ENCODE data around the gene CARMIL1. TPM values are rescaled to one million over a fixed set of nuclear protein-coding genes. Genes with fewer than 3 reads are reported as not detected.

CARMIL1 gene
- total RNA-seq, 1 experiment from 2014 or later: 25.2 TPM

DNA sequence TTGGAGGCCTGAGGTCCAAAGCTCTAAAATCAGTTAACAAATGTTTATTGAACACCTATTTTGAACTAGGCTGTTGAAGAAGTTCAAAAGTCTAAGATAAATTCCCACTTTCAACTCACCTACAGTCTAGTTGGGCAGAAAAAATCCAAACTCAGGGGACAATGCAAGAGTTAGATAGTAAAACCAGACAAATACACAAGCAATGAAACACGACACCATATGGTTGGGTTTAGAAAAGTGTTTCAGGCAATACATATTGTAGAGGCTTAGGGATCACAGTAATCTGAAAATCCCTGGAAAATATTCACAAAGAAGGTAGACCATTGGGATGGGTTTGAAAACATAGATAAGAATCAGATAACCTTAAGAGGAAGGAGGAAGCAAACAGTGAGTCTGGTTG is 1.3 kb upstream of the CARMIL1 start:
- Mint-ChIP-seq H3K27me3 (ENCODE audit: insufficient read depth, unreplicated experiment) (no peaks in the 10 kb centered on the region), H3K4me1 (ENCODE audit: insufficient read depth, unreplicated experiment) (peaks cover 25% of the 10 kb centered on the region), H3K4me3 (ENCODE audit: unreplicated experiment) (peak overlapping the region; percentile 96), H3K9me3 (ENCODE audit: unreplicated experiment) (no peaks in the 10 kb centered on the region), H3K36me3 (ENCODE audit: insufficient read depth, unreplicated experiment) (no peaks in the 10 kb centered on the region), H3K27ac (ENCODE audit: low read depth, unreplicated experiment) (peak overlapping the region; percentile 72)
- no peak for DNase-seq (ENCODE audit: unreplicated experiment)
- ChIA-PET CTCF (interaction anchor here (0.7 to 4.1 kb wide), 23 partner anchors 8 to 265 kb away, joined by 3 to 63 read pairs (median 6); no protein-coding TSS in a partner anchor), POLR2A (interaction anchor here (1.2 to 4.3 kb wide), 9 partner anchors 12 to 213 kb away, joined by 3 to 64 read pairs (median 25); no protein-coding TSS in a partner anchor)
- intact Hi-C loops (cut with micrococcal nuclease): loop anchor here (1.0 to 5.0 kb wide), 3 partner anchors 89 to 439 kb away; no protein-coding TSS in a partner anchor
- BruUV-seq (replicated peaks): no TSS peak
- TF ChIP-seq, protein P1, sequence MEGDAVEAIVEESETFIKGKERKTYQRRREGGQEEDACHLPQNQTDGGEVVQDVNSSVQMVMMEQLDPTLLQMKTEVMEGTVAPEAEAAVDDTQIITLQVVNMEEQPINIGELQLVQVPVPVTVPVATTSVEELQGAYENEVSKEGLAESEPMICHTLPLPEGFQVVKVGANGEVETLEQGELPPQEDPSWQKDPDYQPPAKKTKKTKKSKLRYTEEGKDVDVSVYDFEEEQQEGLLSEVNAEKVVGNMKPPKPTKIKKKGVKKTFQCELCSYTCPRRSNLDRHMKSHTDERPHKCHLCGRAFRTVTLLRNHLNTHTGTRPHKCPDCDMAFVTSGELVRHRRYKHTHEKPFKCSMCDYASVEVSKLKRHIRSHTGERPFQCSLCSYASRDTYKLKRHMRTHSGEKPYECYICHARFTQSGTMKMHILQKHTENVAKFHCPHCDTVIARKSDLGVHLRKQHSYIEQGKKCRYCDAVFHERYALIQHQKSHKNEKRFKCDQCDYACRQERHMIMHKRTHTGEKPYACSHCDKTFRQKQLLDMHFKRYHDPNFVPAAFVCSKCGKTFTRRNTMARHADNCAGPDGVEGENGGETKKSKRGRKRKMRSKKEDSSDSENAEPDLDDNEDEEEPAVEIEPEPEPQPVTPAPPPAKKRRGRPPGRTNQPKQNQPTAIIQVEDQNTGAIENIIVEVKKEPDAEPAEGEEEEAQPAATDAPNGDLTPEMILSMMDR (IDR thresholded peaks at IDR 0.05; ENCODE audit: unreplicated experiment): no peak

DNA sequence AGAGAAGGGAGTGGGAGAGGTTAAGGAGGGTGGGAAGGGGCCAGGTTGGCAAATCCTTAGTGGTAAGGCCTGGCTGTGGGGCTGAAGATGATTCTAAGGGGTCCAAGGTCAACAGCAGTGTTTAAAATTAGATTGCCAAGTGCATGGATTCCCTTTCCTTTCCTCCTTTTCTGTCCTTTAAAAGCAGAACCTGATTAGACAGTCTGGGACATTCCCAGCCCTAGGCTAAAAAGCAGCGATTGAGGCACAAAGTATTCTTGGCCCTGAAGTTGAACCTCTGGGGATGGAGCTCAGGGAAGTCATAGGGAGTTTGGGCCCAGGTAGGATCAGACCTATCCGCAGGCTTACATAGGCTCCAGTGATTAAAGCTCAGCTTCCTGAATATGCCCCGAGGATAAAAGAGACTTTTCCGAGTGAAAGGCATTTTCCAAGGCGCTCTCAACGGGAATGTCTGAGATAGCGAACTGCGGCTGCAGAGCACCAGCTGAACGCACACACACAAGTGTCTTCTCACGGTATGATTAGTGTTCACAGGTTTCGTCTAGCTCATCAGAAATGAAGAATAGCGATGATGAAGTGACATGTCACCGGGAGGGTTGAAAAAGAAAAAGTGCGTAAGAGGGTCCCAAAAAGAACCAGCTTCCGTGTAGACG is 787 bp upstream of the CARMIL1 start:
- POLR2A ChIA-PET: interaction anchor here (0.6 to 4.3 kb wide), 23 partner anchors 9 to 440 kb away, joined by 3 to 64 read pairs (median 5); no protein-coding TSS in a partner anchor
- TF ChIP-seq, protein P1 (IDR thresholded peaks at IDR 0.05; ENCODE audit: unreplicated experiment): no peak
- CTCF ChIA-PET: interaction anchor here (0.6 to 4.1 kb wide), 56 partner anchors 8 to 725 kb away, joined by 3 to 63 read pairs (median 4); no protein-coding TSS in a partner anchor
- Mint-ChIP-seq H3K9me3 (ENCODE audit: unreplicated experiment) (no peaks in the 10 kb centered on the region), H3K36me3 (ENCODE audit: insufficient read depth, unreplicated experiment) (no peaks in the 10 kb centered on the region), H3K27ac (ENCODE audit: low read depth, unreplicated experiment) (peak overlapping the region; percentile 72), H3K4me1 (ENCODE audit: insufficient read depth, unreplicated experiment) (peaks cover 31% of the 10 kb centered on the region), H3K27me3 (ENCODE audit: insufficient read depth, unreplicated experiment) (no peaks in the 10 kb centered on the region), H3K4me3 (ENCODE audit: unreplicated experiment) (peak overlapping the region; percentile 96)
- no peak for DNase-seq (ENCODE audit: unreplicated experiment)
- TSS peak; percentile 40 for BruUV-seq (replicated peaks)
- intact Hi-C loops (cut with micrococcal nuclease): loop anchor here (1.0 to 5.0 kb wide), 3 partner anchors 89 to 439 kb away; no protein-coding TSS in a partner anchor

DNA sequence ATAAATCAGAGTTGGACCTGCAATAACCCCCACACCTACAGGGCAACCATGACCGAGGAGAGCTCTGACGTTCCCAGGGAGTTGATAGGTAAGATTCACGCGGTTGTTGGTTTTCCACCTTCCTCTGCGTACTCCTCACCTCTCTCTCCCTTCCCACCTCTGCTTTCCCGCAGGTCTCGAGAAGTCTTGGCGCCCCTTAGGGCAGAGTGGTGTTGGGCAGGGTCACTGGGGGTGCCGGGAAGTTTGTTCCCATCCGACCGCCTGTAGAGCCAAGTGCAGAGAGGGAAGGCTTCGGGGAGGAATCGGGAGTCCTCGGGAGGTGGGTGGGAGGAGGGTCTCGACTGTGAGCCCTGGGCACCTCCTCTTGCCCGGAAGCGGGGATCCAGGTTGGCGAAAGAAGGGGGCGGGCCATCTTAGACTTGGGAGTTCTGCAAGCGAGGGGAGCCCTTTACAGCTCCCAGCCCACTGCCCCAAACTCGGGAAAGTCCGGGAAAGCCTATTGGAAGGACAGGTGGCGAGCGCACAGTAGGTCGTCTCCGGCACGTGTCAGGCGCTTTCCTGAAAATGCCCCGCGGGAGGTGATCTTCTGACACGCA is 672 bp downstream of the CARMIL1 start:
- TSS peak; percentile 34 for BruUV-seq (replicated peaks)
- POLR2A ChIA-PET: interaction anchor here (0.6 to 4.3 kb wide), 30 partner anchors 8 to 439 kb away, joined by 3 to 64 read pairs (median 5); no protein-coding TSS in a partner anchor
- Mint-ChIP-seq H3K36me3 (ENCODE audit: insufficient read depth, unreplicated experiment) (peaks cover 6% of the 10 kb centered on the region), H3K27ac (ENCODE audit: low read depth, unreplicated experiment) (peak overlapping the region; percentile 93), H3K27me3 (ENCODE audit: insufficient read depth, unreplicated experiment) (no peaks in the 10 kb centered on the region), H3K4me1 (ENCODE audit: insufficient read depth, unreplicated experiment) (peaks cover 31% of the 10 kb centered on the region), H3K9me3 (ENCODE audit: unreplicated experiment) (no peaks in the 10 kb centered on the region), H3K4me3 (ENCODE audit: unreplicated experiment) (peak overlapping the region; percentile 96)
- TF ChIP-seq, protein P1 (IDR thresholded peaks at IDR 0.05; ENCODE audit: unreplicated experiment): no peak
- DNase-seq (ENCODE audit: unreplicated experiment): peak; percentile 43
- intact Hi-C loops (cut with micrococcal nuclease): loop anchor here (1.0 to 5.0 kb wide), 3 partner anchors 32 to 437 kb away; no protein-coding TSS in a partner anchor
- CTCF ChIA-PET: interaction anchor here (0.6 to 4.1 kb wide), 38 partner anchors 10 to 763 kb away, joined by 3 to 63 read pairs (median 4); no protein-coding TSS in a partner anchor
